HL-60 (cell line): ENCODE results near the gene FOXD4L3.
"Not testable (repeated sequence)": the region's sequence is repeated elsewhere in the genome, so short reads cannot be mapped to it uniquely, and the experiment has no call there.

Experiments
- CTCF ChIP-seq: IDR thresholded peaks from one replicate; pipeline ENCODE4 v1.5.1; 2011; ENCODE audit warnings: low read length, control low read depth, inconsistent platforms; ENCODE audit not compliant: insufficient read depth
- POLR2AphosphoS5 ChIP-seq: IDR thresholded peaks from 2 replicates; pipeline ENCODE4 v1.6.1; 2012; ENCODE audit warnings: low read depth
- SPI1 ChIP-seq: IDR thresholded peaks from 2 replicates; pipeline ENCODE4 v1.6.1; 2012; ENCODE audit warnings: low read depth, mild to moderate bottlenecking, borderline replicate concordance

GRCh38 chr9:68323749-68324148 is 21.1 kb downstream of the FOXD4L3 start:
- not testable (repeated sequence) for TF ChIP-seq CTCF, POLR2AphosphoS5, SPI1
